AG04450 (cell line): ENCODE results near the gene SHISA7. TPM values are rescaled to one million over a fixed set of nuclear protein-coding genes. Genes with fewer than 3 reads are reported as not detected.
"Not testable (repeated sequence)": the region's sequence is repeated elsewhere in the genome, so short reads cannot be mapped to it uniquely, and the experiment has no call there.

ENCODE experiments used
- CTCF ChIA-PET: fragments of 300-600, 350-600 bp; formaldehyde crosslinking; extraction: SDS; loops from one replicate; lab custom pipeline; 2022; ENCODE audit warnings: antibody characterized with exemption, inconsistent platforms; lab: Charles Lee
- POLR2A ChIA-PET: fragments of 350-600 bp; formaldehyde crosslinking; extraction: SDS; loops from one replicate; lab custom pipeline; 2021; ENCODE audit warnings: antibody characterized with exemption, inconsistent platforms; lab: Yijun Ruan, JAX
- DNase-seq: peaks from one replicate; pipeline ENCODE4 v3.0.0-alpha.2; 2011; ENCODE audit warnings: low read depth, low spot score
- H3K27ac ChIP-seq: one replicate; pipeline ENCODE4 v1.5.1; 2012; ENCODE audit warnings: low read depth, low read length, control low read depth
- H3K27me3 ChIP-seq: one replicate; pipeline ENCODE4 v1.6.0; 2012; ENCODE audit warnings: low read length; ENCODE audit not compliant: control insufficient read depth, insufficient read depth
- H3K4me3 ChIP-seq: 2 replicates; pipeline ENCODE4 v1.5.1; 2011; ENCODE audit warnings: mild to moderate bottlenecking, low read depth, low read length, control low read depth
- H3K9me3 ChIP-seq: 2 replicates; pipeline ENCODE4 v1.5.1; 2012; ENCODE audit warnings: low read length; ENCODE audit not compliant: control insufficient read depth, insufficient read depth
- CTCF ChIP-seq: IDR thresholded peaks from 2 replicates; pipeline ENCODE4 v1.5.1; 2011; ENCODE audit warnings: low read depth, low read length, control low read depth, inconsistent platforms
- polyA plus RNA-seq: library from polyadenylated mRNA; depleted of rRNA; stranded (reverse); fragments of >200 nt; gene quantifications from 2 replicates; pipeline ENCODE4 v1.2.3, GENCODE V29; 2011

SHISA7 gene
- polyA plus RNA-seq, 1 experiment: not detected

- CTCF ChIA-PET: interaction anchor here (1.0 to 3.6 kb wide), 14 partner anchors 10 to 330 kb away, joined by 3 to 62 read pairs (median 8); partner anchors contain the start of gene PPP6R1
- H3K27ac ChIP-seq: no peak overlapping the region
- POLR2A ChIA-PET: interaction anchor here (0.6 to 2.3 kb wide), 3 partner anchors 12 to 160 kb away, joined by 3 to 11 read pairs (median 3); partner anchors contain the start of genes PPP6R1 and UBE2S
- H3K4me3 ChIP-seq: no peak overlapping the region
- H3K9me3 ChIP-seq: peaks cover 6% of the 10 kb centered on the region; the same call in 1 of the 2 replicates
- no peak for TF ChIP-seq CTCF
- peaks cover 7% of the 10 kb centered on the region for H3K27me3 ChIP-seq
- no peak for DNase-seq
Observed at GRCh38 chr19:55419103-55419502, 24.0 kb downstream of the SHISA7 start.

- ChIA-PET POLR2A (interaction anchor here (1.8 to 2.3 kb wide), 2 partner anchors 11 to 86 kb away, joined by 3 to 11 read pairs; partner anchors contain the start of gene UBE2S), CTCF (interaction anchor here (0.5 to 3.6 kb wide), 17 partner anchors 9 to 940 kb away, joined by 3 to 62 read pairs (median 8); partner anchors contain the start of genes PPP6R1 and ZNF865)
- no peak overlapping the region for H3K27ac ChIP-seq
- DNase-seq: peak; percentile 73
- H3K27me3 ChIP-seq: peaks cover 5% of the 10 kb centered on the region
- no peak overlapping the region for H3K4me3 ChIP-seq
- peak; percentile 82 for TF ChIP-seq CTCF
- H3K9me3 ChIP-seq: peaks cover 6% of the 10 kb centered on the region; the same call in 1 of the 2 replicates
Observed at GRCh38 chr19:55418185-55418584, 24.9 kb downstream of the SHISA7 start.

GRCh38 chr19:55410168-55410567 is 32.9 kb downstream of the SHISA7 start:
- Histone ChIP-seq H3K4me3 (no peak overlapping the region), H3K27ac (no peak overlapping the region), H3K9me3 (no peaks in the 10 kb centered on the region), H3K27me3 (no peaks in the 10 kb centered on the region)
- no peak for DNase-seq
- no peak for TF ChIP-seq CTCF
- CTCF ChIA-PET: interaction anchor here (1.9 to 2.7 kb wide), 2 partner anchors 8 to 58 kb away, joined by 7 to 16 read pairs; no protein-coding TSS in a partner anchor
- POLR2A ChIA-PET: no interaction called here

GRCh38 chr19:55409179-55409578 is 33.9 kb downstream of the SHISA7 start:
- CTCF ChIA-PET: interaction anchor here (1.0 to 2.7 kb wide), 3 partner anchors 9 to 268 kb away, joined by 6 to 16 read pairs (median 7); no protein-coding TSS in a partner anchor
- DNase-seq, H3K27me3 ChIP-seq, H3K27ac ChIP-seq, H3K4me3 ChIP-seq, H3K9me3 ChIP-seq: not testable (repeated sequence)
- POLR2A ChIA-PET: interaction anchor here (0.6 kb wide), 1 partner anchor 41 kb away, joined by 4 read pairs; no protein-coding TSS in a partner anchor

- Histone ChIP-seq H3K9me3 (no peaks in the 10 kb centered on the region), H3K27me3 (no peaks in the 10 kb centered on the region), H3K4me3 (peak overlapping the region; percentile 61), H3K27ac (peak overlapping the region; percentile 97)
- TF ChIP-seq CTCF: no peak
- ChIA-PET CTCF (interaction anchor here (1.0 to 2.7 kb wide), 3 partner anchors 10 to 267 kb away, joined by 6 to 16 read pairs (median 7); no protein-coding TSS in a partner anchor), POLR2A (no interaction called here)
- no peak for DNase-seq
Observed at GRCh38 chr19:55408533-55408872, 34.6 kb downstream of the SHISA7 start.
